ENCODE results near the gene WNT7A. TPM values are rescaled to one million over a fixed set of nuclear protein-coding genes. Genes with fewer than 3 reads are reported as not detected.

The WNT7A gene
- total and polyA plus RNA-seq, 2 donors (not counting 3 experiments of a cell fraction or from before 2014, with no cell fraction given), result not detected

- Histone ChIP-seq H3K9ac (replicated peaks; ENCODE audit: extremely low read depth, insufficient read depth, low read length) (no peak overlapping the region), H3K27ac (ENCODE audit: insufficient read depth, low read depth, low read length) (no peak overlapping the region)
- POLR2A ChIA-PET, result no interaction called here
Observed at GRCh38 chr3:13792051-13792490, 87.8 kb downstream of the WNT7A start.

More at GRCh38 chr3:13792051-13792490, 87.8 kb downstream of the WNT7A start:
- TF ChIP-seq FOS (IDR thresholded peaks at IDR 0.05; ENCODE audit: borderline replicate concordance, insufficient read depth, low read length) (no peak), EZH2 (IDR thresholded peaks at IDR 0.05; ENCODE audit: borderline replicate concordance, low read depth, low read length, severe bottlenecking) (no peak), POLR2A (IDR thresholded peaks at IDR 0.05; ENCODE audit: low read depth, low read length) (no peak), GATA2 (IDR thresholded peaks at IDR 0.05; ENCODE audit: insufficient read depth, insufficient read length, low read depth, low read length) (no peak), POLR2AphosphoS5 (IDR thresholded peaks at IDR 0.05; ENCODE audit: insufficient read depth, low read depth, low read length) (no peak), MAX (IDR thresholded peaks at IDR 0.05; ENCODE audit: insufficient read depth, insufficient read length) (no peak), MYC (IDR thresholded peaks at IDR 0.05; ENCODE audit: low read depth, low read length) (no peak), JUN (IDR thresholded peaks at IDR 0.05; ENCODE audit: borderline replicate concordance, insufficient read depth, insufficient read length, low read depth) (no peak)
- TF ChIP-seq, protein P1, sequence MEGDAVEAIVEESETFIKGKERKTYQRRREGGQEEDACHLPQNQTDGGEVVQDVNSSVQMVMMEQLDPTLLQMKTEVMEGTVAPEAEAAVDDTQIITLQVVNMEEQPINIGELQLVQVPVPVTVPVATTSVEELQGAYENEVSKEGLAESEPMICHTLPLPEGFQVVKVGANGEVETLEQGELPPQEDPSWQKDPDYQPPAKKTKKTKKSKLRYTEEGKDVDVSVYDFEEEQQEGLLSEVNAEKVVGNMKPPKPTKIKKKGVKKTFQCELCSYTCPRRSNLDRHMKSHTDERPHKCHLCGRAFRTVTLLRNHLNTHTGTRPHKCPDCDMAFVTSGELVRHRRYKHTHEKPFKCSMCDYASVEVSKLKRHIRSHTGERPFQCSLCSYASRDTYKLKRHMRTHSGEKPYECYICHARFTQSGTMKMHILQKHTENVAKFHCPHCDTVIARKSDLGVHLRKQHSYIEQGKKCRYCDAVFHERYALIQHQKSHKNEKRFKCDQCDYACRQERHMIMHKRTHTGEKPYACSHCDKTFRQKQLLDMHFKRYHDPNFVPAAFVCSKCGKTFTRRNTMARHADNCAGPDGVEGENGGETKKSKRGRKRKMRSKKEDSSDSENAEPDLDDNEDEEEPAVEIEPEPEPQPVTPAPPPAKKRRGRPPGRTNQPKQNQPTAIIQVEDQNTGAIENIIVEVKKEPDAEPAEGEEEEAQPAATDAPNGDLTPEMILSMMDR (IDR thresholded peaks at IDR 0.05; ENCODE audit: extremely low read depth in 1 of 2, insufficient read depth in 1 of 2, low read depth in 1 of 2, low read length in 2 of 2), result no peak
- H3K9me3 ChIP-seq (replicated peaks; ENCODE audit: control insufficient read depth, insufficient read depth, low read length), result no peaks in the 10 kb centered on the region
- H3K27me3 ChIP-seq (ENCODE audit: control insufficient read depth in 2 of 2, insufficient read depth in 2 of 2, low read length in 2 of 2), result no peaks in the 10 kb centered on the region
- no peaks in the 10 kb centered on the region for H4K20me1 ChIP-seq (replicated peaks; ENCODE audit: control insufficient read depth, extremely low read depth, insufficient read depth, low read length)
- H3K9me1 ChIP-seq (replicated peaks; ENCODE audit: control insufficient read depth, extremely low read depth, insufficient read depth, low read length), result no peaks in the 10 kb centered on the region
- no TSS peak for BruUV-seq (replicated peaks)
- H3K4me1 ChIP-seq (ENCODE audit: control insufficient read depth, extremely low read depth, insufficient read depth, low read length), result no peaks in the 10 kb centered on the region
- H3K4me2 ChIP-seq (ENCODE audit: insufficient read depth, low read length), result no peak overlapping the region
- CTCF ChIA-PET, result no interaction called here
- no peaks in the 10 kb centered on the region for H3K36me3 ChIP-seq (ENCODE audit: control insufficient read depth in 2 of 2, extremely low read depth in 1 of 2, insufficient read depth in 2 of 2, low read length in 2 of 2)
- H3K4me3 ChIP-seq (replicated peaks in 1 of 3; ENCODE audit: insufficient read depth in 1 of 3, low read depth in 1 of 3, low read length in 3 of 3), result no peak overlapping the region
- FAIRE-seq, result no peak
- intact Hi-C loops (cut with micrococcal nuclease) (no loop called here), dilution Hi-C loops (cut with MboI; ENCODE audit: extremely low pct_ligation_motif_present, low sequenced_read_pairs) (no loop called here)
- no peak overlapping the region for H2AFZ ChIP-seq (ENCODE audit: low read depth, low read length)
- no peaks in the 10 kb centered on the region for H3K79me2 ChIP-seq (ENCODE audit: control insufficient read depth, insufficient read depth, low read length)
- no peak for DNase-seq (ENCODE audit: low read depth, low spot score)
